H1 (cell line): ENCODE data around the gene SERPINA1. TPM values are rescaled to one million over a fixed set of nuclear protein-coding genes. Genes with fewer than 3 reads are reported as not detected.

Source experiments
- CHD7 ChIP-seq: fragments of 300-600 bp; sonication (generic); IDR thresholded peaks from 2 replicates; pipeline ENCODE4 v1.7.1; 2012; ENCODE audit warnings: low read length, moderate library complexity, mild to moderate bottlenecking, inconsistent platforms; ENCODE audit not compliant: insufficient replicate concordance
- EP300 ChIP-seq, 2 experiments: IDR thresholded peaks; 1 replicate in 1 of 2; 2 replicates in 1 of 2; pipeline ENCODE4 v1.6.1; 2011 to 2012; ENCODE audit warnings: low read depth in 2 of 2, low read length in 2 of 2, mild to moderate bottlenecking in 2 of 2, borderline replicate concordance in 1 of 2, inconsistent platforms in 1 of 2, moderate library complexity in 1 of 2
- EZH2 ChIP-seq: fragments of 200-600 bp; sonication (generic); IDR thresholded peaks from 2 replicates; pipeline ENCODE4 v1.7.1; 2012; ENCODE audit warnings: low read depth, mild to moderate bottlenecking, moderate library complexity, low read length, inconsistent platforms; ENCODE audit not compliant: severe bottlenecking
- HDAC6 ChIP-seq: IDR thresholded peaks from one replicate; pipeline ENCODE4 v1.7.1; 2012; ENCODE audit warnings: low read depth, mild to moderate bottlenecking, inconsistent platforms, low read length, moderate library complexity
- KDM5A ChIP-seq: fragments of 200-600 bp; IDR thresholded peaks from 2 replicates; pipeline ENCODE4 v1.7.1; 2012; ENCODE audit warnings: mild to moderate bottlenecking, low read length, inconsistent platforms, mixed read lengths
- PHF8 ChIP-seq: fragments of 200-600 bp; sonication (generic); conservative IDR thresholded peaks from 2 replicates; pipeline ENCODE4 v1.7.1; 2012; ENCODE audit warnings: low read depth, mild to moderate bottlenecking, inconsistent platforms, low read length, moderate library complexity
- RAD21 ChIP-seq, 2 experiments: IDR thresholded peaks in 1 of 2; conservative IDR thresholded peaks in 1 of 2; 2 replicates each; pipeline ENCODE4 v1.6.1; 2011; ENCODE audit warnings: low read depth in 2 of 2, low read length in 2 of 2, improper control_type of control experiment in 1 of 2, inconsistent platforms in 1 of 2, mild to moderate bottlenecking in 1 of 2, moderate library complexity in 1 of 2
- TAF1 ChIP-seq: IDR thresholded peaks from 2 replicates; pipeline ENCODE4 v1.6.1; 2011; ENCODE audit warnings: mild to moderate bottlenecking, low read depth, low read length
- polyA plus RNA-seq, 7 experiments: library from polyadenylated mRNA; depleted of rRNA in 3 of 7; stranded (reverse) in 5 of 7; unstranded in 2 of 7; fragments of >200 nt in 5 of 7; fragments of 200-250 nt in 2 of 7; gene quantifications; 1 replicate in 5 of 7; 2 replicates in 1 of 7; 4 replicates in 1 of 7; pipeline versions ENCODE4 v1.2.1 to v1.2.3, GENCODE V29; 2011 to 2013; ENCODE audit warnings: missing spikeins in 2 of 7, mixed read lengths in 2 of 7
- total RNA-seq: library from RNA; stranded (reverse); fragmentation: NEBNext Ultra II Directional; extraction: Animal tissue kit (Norgen Biotek cat#: 25700); gene quantifications from 2 replicates; pipeline ENCODE4 v1.2.1, GENCODE V29; 2021

SERPINA1 gene
- total and polyA plus RNA-seq, 2 of the 8 experiments (the other 6 are each of a cell fraction or from before 2014, with no cell fraction given) = 0.08 TPM; not detected in 1

- TF ChIP-seq CHD7 (no peak), KDM5A (no peak), TAF1 (no peak), EP300 (IDR thresholded peaks at IDR 0.05; ENCODE audit: borderline replicate concordance in 1 of 2, low read depth in 2 of 2, low read length in 2 of 2) (no peak), EZH2 (no peak), HDAC6 (no peak), RAD21 (IDR thresholded peaks at IDR 0.05 in 1 of 2, conservative IDR thresholded peaks at IDR 0.05 in 1 of 2; ENCODE audit: low read depth in 2 of 2, low read length in 2 of 2) (no peak), PHF8 (no peak)
Measured at GRCh38 chr14:94375552-94376107, 12.8 kb downstream of the SERPINA1 start (continued).
